Breast epithelium (tissue), 3 donors: Measurements from ENCODE around the gene BTF3.

Experiments
- POLR2A ChIP-seq: fragments of 450-650 bp; IDR thresholded peaks from one replicate; pipeline ENCODE4 v1.6.1; 2016; ENCODE audit warnings: antibody characterized with exemption, mild to moderate bottlenecking, moderate library complexity
- POLR2AphosphoS5 ChIP-seq, 3 donors: sonication (generic); formaldehyde crosslinking; IDR thresholded peaks; one replicate each; pipeline ENCODE4 v1.6.1; 2017; ENCODE audit warnings: antibody characterized with exemption in 3 of 3

- TF ChIP-seq POLR2AphosphoS5 (IDR thresholded peaks at IDR 0.05) (no peak), POLR2A (no peak)
Observed at GRCh38 chr5:73452215-73452614, 46.0 kb upstream of the BTF3 start.
